Renal pelvis (tissue), 4 donors: ENCODE measurements around the gene TSPAN13. TPM values are rescaled to one million over a fixed set of nuclear protein-coding genes. Genes with fewer than 3 reads are reported as not detected.
"Not testable (repeated sequence)": the region's sequence is repeated elsewhere in the genome, so short reads cannot be mapped to it uniquely, and the experiment has no call there.

Experiments used
- DNase-seq: peaks from one replicate; pipeline ENCODE4 v3.0.0-alpha.2; 2013
- polyA plus RNA-seq, 3 donors: library from polyadenylated mRNA; unstranded; fragments of 120-200 nt; gene quantifications; one replicate each; pipeline ENCODE4 v1.2.1, GENCODE V29; 2013; ENCODE audit not compliant: insufficient read length in 3 of 3

The TSPAN13 gene
- polyA plus RNA-seq, 3 donors = 22.7 to 26.3 (median 23.2) TPM

GRCh38 chr7:16769994-16770393, 16.4 kb downstream of the TSPAN13 start:
- DNase-seq = not testable (repeated sequence)

- DNase-seq = no peak
Measured at GRCh38 chr7:16770657-16771329, 17.2 kb downstream of the TSPAN13 start.

- no peak for DNase-seq
Measured at GRCh38 chr7:16773326-16773725, 19.8 kb downstream of the TSPAN13 start.

- DNase-seq = no peak
Measured at GRCh38 chr7:16773884-16774283, 20.3 kb downstream of the TSPAN13 start.

- DNase-seq = no peak
Measured at GRCh38 chr7:16774294-16774693, 20.7 kb downstream of the TSPAN13 start.

- DNase-seq = no peak
Measured at GRCh38 chr7:16774986-16775385, 21.4 kb downstream of the TSPAN13 start.

GRCh38 chr7:16776053-16776452, 22.5 kb downstream of the TSPAN13 start:
- no peak for DNase-seq

GRCh38 chr7:16778476-16778875, 24.9 kb downstream of the TSPAN13 start:
- DNase-seq = no peak

GRCh38 chr7:16779051-16779450, 25.5 kb downstream of the TSPAN13 start:
- DNase-seq = no peak

GRCh38 chr7:16780596-16780995, 27.0 kb downstream of the TSPAN13 start:
- DNase-seq = no peak

GRCh38 chr7:16785321-16785720, 31.8 kb downstream of the TSPAN13 start:
- DNase-seq = no peak

GRCh38 chr7:16785846-16786245, 32.3 kb downstream of the TSPAN13 start:
- no peak for DNase-seq

- no peak for DNase-seq
Measured at GRCh38 chr7:16786257-16786656, 32.7 kb downstream of the TSPAN13 start.

- no peak for DNase-seq
Measured at GRCh38 chr7:16787127-16787526, 33.6 kb downstream of the TSPAN13 start.

GRCh38 chr7:16791071-16791470, 37.5 kb downstream of the TSPAN13 start:
- DNase-seq = no peak

- no peak for DNase-seq
Measured at GRCh38 chr7:16791905-16792698, 38.5 kb downstream of the TSPAN13 start.

- no peak for DNase-seq
Measured at GRCh38 chr7:16794986-16795385, 41.4 kb downstream of the TSPAN13 start.

- no peak for DNase-seq
Measured at GRCh38 chr7:16795624-16796023, 42.1 kb downstream of the TSPAN13 start.

GRCh38 chr7:16801111-16801542, 47.6 kb downstream of the TSPAN13 start:
- DNase-seq = no peak

- DNase-seq = no peak
Measured at GRCh38 chr7:16801579-16801978, 48.0 kb downstream of the TSPAN13 start.

GRCh38 chr7:16803125-16803524, 49.6 kb downstream of the TSPAN13 start:
- DNase-seq = no peak

GRCh38 chr7:16803881-16804673, 50.5 kb downstream of the TSPAN13 start:
- no peak for DNase-seq
